DOHH2 (cell line): Measurements from ENCODE around the gene ARSD.

Experiments
- H3F3A ChIP-seq: fragments of 200-600 bp; sonication (generic), shearing (Covaris generic); 2 replicates; pipeline ENCODE4 v1.6.0; 2016; ENCODE audit warnings: antibody characterized with exemption, mild to moderate bottlenecking; ENCODE audit not compliant: control insufficient read depth, insufficient read depth
- H3K27ac ChIP-seq: fragments of 200-600 bp; sonication (generic); 2 replicates; pipeline ENCODE4 v1.5.1; 2014; ENCODE audit warnings: low read depth, mild to moderate bottlenecking, low read length, moderate library complexity
- H3K27me3 ChIP-seq: fragments of 200-600 bp; sonication (generic); 2 replicates; pipeline ENCODE4 v1.6.1; 2014; ENCODE audit warnings: mild to moderate bottlenecking, low read length, mixed read lengths; ENCODE audit not compliant: control insufficient read depth
- H3K36me3 ChIP-seq: fragments of 200-600 bp; sonication (generic); 2 replicates; pipeline ENCODE4 v1.6.1; 2014; ENCODE audit warnings: mild to moderate bottlenecking, low read length, moderate library complexity, mixed read lengths; ENCODE audit not compliant: control insufficient read depth
- H3K4me1 ChIP-seq: fragments of 200-600 bp; sonication (generic); 2 replicates; pipeline ENCODE4 v1.6.1; 2014; ENCODE audit warnings: mild to moderate bottlenecking, low read length, mixed read lengths; ENCODE audit not compliant: control insufficient read depth
- H3K4me2 ChIP-seq: fragments of 200-600 bp; sonication (generic); 2 replicates; pipeline ENCODE4 v1.6.0; 2014; ENCODE audit warnings: mild to moderate bottlenecking, low read length, moderate library complexity
- H3K4me3 ChIP-seq: fragments of 200-600 bp; sonication (generic); 2 replicates; pipeline ENCODE4 v1.5.1; 2014; ENCODE audit warnings: mild to moderate bottlenecking, low read length, mixed read lengths
- H3K79me2 ChIP-seq: fragments of 200-600 bp; sonication (generic); 2 replicates; pipeline ENCODE4 v1.6.1; 2014; ENCODE audit warnings: mild to moderate bottlenecking, low read length, mixed read lengths; ENCODE audit not compliant: control insufficient read depth
- H3K9me2 ChIP-seq: fragments of 200-600 bp; sonication (generic); replicated peaks from 2 replicates; pipeline ENCODE4 v1.6.1; 2014; ENCODE audit warnings: mild to moderate bottlenecking, low read length, mixed read lengths; ENCODE audit not compliant: control insufficient read depth
- H3K9me3 ChIP-seq: fragments of 200-600 bp; sonication (generic); 2 replicates; pipeline ENCODE4 v1.6.1; 2014; ENCODE audit warnings: antibody characterized with exemption, low read length, mixed read lengths; ENCODE audit not compliant: control insufficient read depth, insufficient read depth
- H4K20me1 ChIP-seq: fragments of 200-600 bp; sonication (generic); 2 replicates; pipeline ENCODE4 v1.6.0; 2014; ENCODE audit warnings: low read depth, mild to moderate bottlenecking, antibody characterized with exemption, low read length, moderate library complexity; ENCODE audit not compliant: control insufficient read depth, insufficient read depth
- EZH2phosphoT487 ChIP-seq: fragments of 200-600 bp; sonication (generic); IDR thresholded peaks from 2 replicates; pipeline ENCODE4 v1.6.1; 2017; ENCODE audit warnings: borderline replicate concordance, mild to moderate bottlenecking, antibody characterized with exemption, low read length, moderate library complexity, mixed read lengths
- TF ChIP-seq, protein P1 (sequence below): fragments of 200-600 bp; sonication (generic); IDR thresholded peaks from one replicate; pipeline ENCODE4 v1.5.1; 2014; ENCODE audit warnings: antibody characterized with exemption, mild to moderate bottlenecking, low read depth, low read length; ENCODE audit not compliant: poor library complexity, severe bottlenecking

Gene ARSD

DNA sequence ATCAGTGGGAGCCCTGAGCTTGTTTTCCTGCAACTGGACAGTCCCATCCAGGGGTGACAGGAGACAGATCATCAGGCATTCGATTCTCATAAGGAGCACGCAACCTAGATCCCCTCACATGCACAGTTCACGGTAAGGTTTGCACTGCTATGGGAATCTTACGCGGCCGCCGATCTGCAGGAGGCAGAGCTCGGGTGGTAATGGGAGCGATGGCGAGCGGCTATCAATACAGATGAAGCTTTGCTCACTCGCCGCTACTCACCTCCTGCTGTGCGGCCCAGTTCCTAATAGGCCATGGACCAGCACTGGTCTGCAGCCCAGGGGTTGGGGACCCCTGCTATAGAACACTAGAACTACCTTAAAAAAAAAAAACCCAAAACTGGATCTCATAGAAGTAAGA is 45.4 kb downstream of the ARSD start:
- Histone ChIP-seq H3K4me1 (no peaks in the 10 kb centered on the region), H4K20me1 (no peaks in the 10 kb centered on the region), H3K36me3 (no peaks in the 10 kb centered on the region), H3K79me2 (no peaks in the 10 kb centered on the region), H3K27me3 (no peaks in the 10 kb centered on the region), H3K27ac (no peak overlapping the region), H3K9me3 (no peaks in the 10 kb centered on the region), H3K4me2 (no peak overlapping the region), H3K4me3 (no peak overlapping the region), H3K9me2 (no peaks in the 10 kb centered on the region), H3F3A (no peaks in the 10 kb centered on the region)
- no peak for TF ChIP-seq EZH2phosphoT487
- TF ChIP-seq, protein P1, sequence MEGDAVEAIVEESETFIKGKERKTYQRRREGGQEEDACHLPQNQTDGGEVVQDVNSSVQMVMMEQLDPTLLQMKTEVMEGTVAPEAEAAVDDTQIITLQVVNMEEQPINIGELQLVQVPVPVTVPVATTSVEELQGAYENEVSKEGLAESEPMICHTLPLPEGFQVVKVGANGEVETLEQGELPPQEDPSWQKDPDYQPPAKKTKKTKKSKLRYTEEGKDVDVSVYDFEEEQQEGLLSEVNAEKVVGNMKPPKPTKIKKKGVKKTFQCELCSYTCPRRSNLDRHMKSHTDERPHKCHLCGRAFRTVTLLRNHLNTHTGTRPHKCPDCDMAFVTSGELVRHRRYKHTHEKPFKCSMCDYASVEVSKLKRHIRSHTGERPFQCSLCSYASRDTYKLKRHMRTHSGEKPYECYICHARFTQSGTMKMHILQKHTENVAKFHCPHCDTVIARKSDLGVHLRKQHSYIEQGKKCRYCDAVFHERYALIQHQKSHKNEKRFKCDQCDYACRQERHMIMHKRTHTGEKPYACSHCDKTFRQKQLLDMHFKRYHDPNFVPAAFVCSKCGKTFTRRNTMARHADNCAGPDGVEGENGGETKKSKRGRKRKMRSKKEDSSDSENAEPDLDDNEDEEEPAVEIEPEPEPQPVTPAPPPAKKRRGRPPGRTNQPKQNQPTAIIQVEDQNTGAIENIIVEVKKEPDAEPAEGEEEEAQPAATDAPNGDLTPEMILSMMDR, result no peak

DNA sequence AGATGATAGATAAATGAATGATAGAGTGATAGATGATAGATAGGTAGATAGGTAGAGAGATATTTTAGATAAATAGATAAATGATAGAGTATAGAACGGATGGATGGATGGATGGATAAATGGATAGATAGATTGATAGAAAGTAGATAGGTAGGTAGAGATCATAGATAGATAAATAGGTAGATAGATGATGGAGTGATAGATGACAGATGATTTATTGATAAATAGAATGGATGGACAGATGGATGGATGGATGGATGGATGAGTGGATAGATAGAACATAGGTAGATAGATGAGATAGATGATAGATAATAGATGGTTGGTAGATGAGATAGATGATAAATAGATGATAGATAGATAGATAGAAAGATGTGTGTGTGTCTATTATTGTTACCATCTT is 49.5 kb downstream of the ARSD start:
- Histone ChIP-seq H3K9me2 (no peaks in the 10 kb centered on the region), H3K4me2 (no peak overlapping the region), H4K20me1 (no peaks in the 10 kb centered on the region), H3K4me1 (no peaks in the 10 kb centered on the region), H3K9me3 (no peaks in the 10 kb centered on the region), H3K36me3 (no peaks in the 10 kb centered on the region), H3K27me3 (no peaks in the 10 kb centered on the region), H3K4me3 (no peak overlapping the region), H3K79me2 (no peaks in the 10 kb centered on the region), H3K27ac (no peak overlapping the region), H3F3A (no peaks in the 10 kb centered on the region)
- TF ChIP-seq EZH2phosphoT487, result no peak
- TF ChIP-seq, protein P1, result no peak

- no peaks in the 10 kb centered on the region for H3K4me1 ChIP-seq
- H3K36me3 ChIP-seq, result no peaks in the 10 kb centered on the region
- no peak overlapping the region for H3K4me2 ChIP-seq
- no peak for TF ChIP-seq EZH2phosphoT487
- TF ChIP-seq, protein P1, result no peak
- H4K20me1 ChIP-seq, result no peaks in the 10 kb centered on the region
- no peaks in the 10 kb centered on the region for H3K9me2 ChIP-seq
- H3F3A ChIP-seq, result no peaks in the 10 kb centered on the region
- H3K27ac ChIP-seq, result no peak overlapping the region
- H3K27me3 ChIP-seq, result no peaks in the 10 kb centered on the region
- no peak overlapping the region for H3K4me3 ChIP-seq
- no peaks in the 10 kb centered on the region for H3K79me2 ChIP-seq
- no peaks in the 10 kb centered on the region for H3K9me3 ChIP-seq
These were observed 50.6 kb downstream of the ARSD start for GRCh38 chrX:2878563-2878962.
